Stimulated activated CD8-positive, alpha-beta memory T cell treated with anti-CD3 and anti-CD28 coated beads, Interleukin-15, amount 100 ng/mL, for 24 hours (primary cell): ENCODE results near the gene MAD1L1.

Source experiments
- DNase-seq: peaks from one replicate; pipeline ENCODE4 v3.0.0-alpha.2; 2020; ENCODE audit warnings: low read depth

Gene MAD1L1

GRCh38 chr7:2200584-2200980, 32.2 kb downstream of the MAD1L1 start:
- DNase-seq: no peak

- DNase-seq: no peak
Measured at GRCh38 chr7:2199956-2200583, 32.7 kb downstream of the MAD1L1 start.

GRCh38 chr7:2199528-2199927, 33.2 kb downstream of the MAD1L1 start:
- no peak for DNase-seq

GRCh38 chr7:2198760-2199159, 34.0 kb downstream of the MAD1L1 start:
- DNase-seq: no peak

GRCh38 chr7:2198206-2198605, 34.5 kb downstream of the MAD1L1 start:
- DNase-seq: no peak

GRCh38 chr7:2197436-2198155, 35.1 kb downstream of the MAD1L1 start:
- DNase-seq: no peak

GRCh38 chr7:2196381-2197378, 36.1 kb downstream of the MAD1L1 start:
- DNase-seq: no peak

- DNase-seq: no peak
Measured at GRCh38 chr7:2195400-2196246, 37.1 kb downstream of the MAD1L1 start.

- DNase-seq: no peak
Measured at GRCh38 chr7:2193575-2194305, 39.0 kb downstream of the MAD1L1 start.

- DNase-seq: no peak
Measured at GRCh38 chr7:2192831-2193534, 39.8 kb downstream of the MAD1L1 start.

- DNase-seq: no peak
Measured at GRCh38 chr7:2191016-2191415, 41.7 kb downstream of the MAD1L1 start.

- DNase-seq: no peak
Measured at GRCh38 chr7:2190531-2190930, 42.2 kb downstream of the MAD1L1 start.

GRCh38 chr7:2186166-2186565, 46.6 kb downstream of the MAD1L1 start:
- no peak for DNase-seq

GRCh38 chr7:2185715-2186114, 47.0 kb downstream of the MAD1L1 start:
- no peak for DNase-seq

- DNase-seq: no peak
Measured at GRCh38 chr7:2182461-2182860, 50.3 kb downstream of the MAD1L1 start.

GRCh38 chr7:2181077-2181854, 51.5 kb downstream of the MAD1L1 start:
- DNase-seq: no peak

GRCh38 chr7:2180081-2180480, 52.7 kb downstream of the MAD1L1 start:
- no peak for DNase-seq

- no peak for DNase-seq
Measured at GRCh38 chr7:2175514-2175913, 57.2 kb downstream of the MAD1L1 start.

GRCh38 chr7:2175091-2175490, 57.7 kb downstream of the MAD1L1 start:
- no peak for DNase-seq
